HEK293 (cell line): ENCODE measurements around the gene NUP50.

Source experiments
- YY1 ChIP-seq: fragments of 450-650 bp; formaldehyde crosslinking; IDR thresholded peaks from 2 replicates; pipeline ENCODE4 v1.5.1; 2018; ENCODE audit warnings: missing biosample characterization, missing genetic modification characterization
- ZNF311 ChIP-seq: fragments of 450-650 bp; formaldehyde crosslinking; IDR thresholded peaks from 2 replicates; pipeline ENCODE4 v1.5.1; 2017; ENCODE audit warnings: missing biosample characterization, missing genetic modification characterization, borderline replicate concordance
- ZNF324 ChIP-seq: fragments of 450-650 bp; formaldehyde crosslinking; IDR thresholded peaks from 2 replicates; pipeline ENCODE4 v1.5.1; 2016; ENCODE audit warnings: missing biosample characterization, missing genetic modification characterization
- ZNF394 ChIP-seq: fragments of 450-650 bp; formaldehyde crosslinking; IDR thresholded peaks from 2 replicates; pipeline ENCODE4 v1.5.1; 2016; ENCODE audit warnings: missing biosample characterization, missing genetic modification characterization, mild to moderate bottlenecking, moderate library complexity, borderline replicate concordance
- ZNF423 ChIP-seq: fragments of 450-650 bp; formaldehyde crosslinking; IDR thresholded peaks from 2 replicates; pipeline ENCODE4 v1.5.1; 2016; ENCODE audit warnings: missing biosample characterization, missing genetic modification characterization
- ZNF501 ChIP-seq: fragments of 450-650 bp; formaldehyde crosslinking; IDR thresholded peaks from 2 replicates; pipeline ENCODE4 v1.5.1; 2016; ENCODE audit warnings: missing biosample characterization, missing genetic modification characterization
- ZNF623 ChIP-seq: fragments of 450-650 bp; formaldehyde crosslinking; IDR thresholded peaks from 2 replicates; pipeline ENCODE4 v1.5.1; 2016; ENCODE audit warnings: missing biosample characterization, missing genetic modification characterization
- ZNF629 ChIP-seq: fragments of 450-650 bp; formaldehyde crosslinking; IDR thresholded peaks from 2 replicates; pipeline ENCODE4 v1.5.1; 2017; ENCODE audit warnings: missing biosample characterization, missing genetic modification characterization
- ZNF843 ChIP-seq: fragments of 450-650 bp; formaldehyde crosslinking; IDR thresholded peaks from 2 replicates; pipeline ENCODE4 v1.5.1; 2016; ENCODE audit warnings: missing biosample characterization, missing genetic modification characterization
- TF ChIP-seq, protein P1 (sequence below): fragments of 450-650 bp; formaldehyde crosslinking; IDR thresholded peaks from 2 replicates; pipeline ENCODE4 v1.5.1; 2016; ENCODE audit warnings: missing biosample characterization, missing genetic modification characterization
- TF ChIP-seq, protein P2 (sequence below): fragments of 450-650 bp; formaldehyde crosslinking; IDR thresholded peaks from 2 replicates; pipeline ENCODE4 v1.5.1; 2016; ENCODE audit warnings: missing biosample characterization, missing genetic modification characterization
- TF ChIP-seq, protein P3 (sequence below): fragments of 450-650 bp; formaldehyde crosslinking; IDR thresholded peaks from 2 replicates; pipeline ENCODE4 v1.5.1; 2016; ENCODE audit warnings: missing biosample characterization, missing genetic modification characterization

DNA sequence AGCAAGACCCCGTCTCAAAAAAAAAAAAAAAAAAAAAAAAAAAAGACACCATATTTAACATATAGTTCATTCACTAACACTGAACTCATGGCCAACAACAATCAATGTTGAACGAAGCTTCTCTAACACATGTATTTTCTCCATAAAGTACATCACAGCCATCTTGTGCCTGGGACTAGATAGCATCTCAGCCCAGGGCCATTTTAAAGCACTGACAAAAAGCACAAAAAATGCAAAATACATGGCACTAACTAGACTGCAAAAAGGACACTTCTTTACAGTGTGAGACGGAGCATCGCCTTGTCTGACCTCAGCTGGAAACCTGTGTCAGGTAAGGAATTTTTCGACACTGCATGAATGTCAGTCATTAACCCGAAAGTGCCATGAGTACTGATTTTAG lies 53.6 kb downstream of the NUP50 start:
- TF ChIP-seq, protein P1, sequence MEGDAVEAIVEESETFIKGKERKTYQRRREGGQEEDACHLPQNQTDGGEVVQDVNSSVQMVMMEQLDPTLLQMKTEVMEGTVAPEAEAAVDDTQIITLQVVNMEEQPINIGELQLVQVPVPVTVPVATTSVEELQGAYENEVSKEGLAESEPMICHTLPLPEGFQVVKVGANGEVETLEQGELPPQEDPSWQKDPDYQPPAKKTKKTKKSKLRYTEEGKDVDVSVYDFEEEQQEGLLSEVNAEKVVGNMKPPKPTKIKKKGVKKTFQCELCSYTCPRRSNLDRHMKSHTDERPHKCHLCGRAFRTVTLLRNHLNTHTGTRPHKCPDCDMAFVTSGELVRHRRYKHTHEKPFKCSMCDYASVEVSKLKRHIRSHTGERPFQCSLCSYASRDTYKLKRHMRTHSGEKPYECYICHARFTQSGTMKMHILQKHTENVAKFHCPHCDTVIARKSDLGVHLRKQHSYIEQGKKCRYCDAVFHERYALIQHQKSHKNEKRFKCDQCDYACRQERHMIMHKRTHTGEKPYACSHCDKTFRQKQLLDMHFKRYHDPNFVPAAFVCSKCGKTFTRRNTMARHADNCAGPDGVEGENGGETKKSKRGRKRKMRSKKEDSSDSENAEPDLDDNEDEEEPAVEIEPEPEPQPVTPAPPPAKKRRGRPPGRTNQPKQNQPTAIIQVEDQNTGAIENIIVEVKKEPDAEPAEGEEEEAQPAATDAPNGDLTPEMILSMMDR (tag by site-specific recombination) = no peak
- TF ChIP-seq, protein P2, sequence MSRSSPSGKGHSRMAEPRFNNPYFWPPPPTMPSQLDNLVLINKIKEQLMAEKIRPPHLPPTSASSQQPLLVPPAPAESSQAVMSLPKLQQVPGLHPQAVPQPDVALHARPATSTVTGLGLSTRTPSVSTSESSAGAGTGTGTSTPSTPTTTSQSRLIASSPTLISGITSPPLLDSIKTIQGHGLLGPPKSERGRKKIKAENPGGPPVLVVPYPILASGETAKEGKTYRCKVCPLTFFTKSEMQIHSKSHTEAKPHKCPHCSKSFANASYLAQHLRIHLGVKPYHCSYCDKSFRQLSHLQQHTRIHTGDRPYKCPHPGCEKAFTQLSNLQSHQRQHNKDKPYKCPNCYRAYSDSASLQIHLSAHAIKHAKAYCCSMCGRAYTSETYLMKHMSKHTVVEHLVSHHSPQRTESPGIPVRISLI (tag by site-specific recombination) = no peak
- TF ChIP-seq, protein P3, sequence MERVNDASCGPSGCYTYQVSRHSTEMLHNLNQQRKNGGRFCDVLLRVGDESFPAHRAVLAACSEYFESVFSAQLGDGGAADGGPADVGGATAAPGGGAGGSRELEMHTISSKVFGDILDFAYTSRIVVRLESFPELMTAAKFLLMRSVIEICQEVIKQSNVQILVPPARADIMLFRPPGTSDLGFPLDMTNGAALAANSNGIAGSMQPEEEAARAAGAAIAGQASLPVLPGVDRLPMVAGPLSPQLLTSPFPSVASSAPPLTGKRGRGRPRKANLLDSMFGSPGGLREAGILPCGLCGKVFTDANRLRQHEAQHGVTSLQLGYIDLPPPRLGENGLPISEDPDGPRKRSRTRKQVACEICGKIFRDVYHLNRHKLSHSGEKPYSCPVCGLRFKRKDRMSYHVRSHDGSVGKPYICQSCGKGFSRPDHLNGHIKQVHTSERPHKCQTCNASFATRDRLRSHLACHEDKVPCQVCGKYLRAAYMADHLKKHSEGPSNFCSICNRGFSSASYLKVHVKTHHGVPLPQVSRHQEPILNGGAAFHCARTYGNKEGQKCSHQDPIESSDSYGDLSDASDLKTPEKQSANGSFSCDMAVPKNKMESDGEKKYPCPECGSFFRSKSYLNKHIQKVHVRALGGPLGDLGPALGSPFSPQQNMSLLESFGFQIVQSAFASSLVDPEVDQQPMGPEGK (tag by site-specific recombination) = no peak
- TF ChIP-seq ZNF843 (tag by site-specific recombination) (no peak), ZNF311 (tag by site-specific recombination) (no peak), ZNF423 (tag by site-specific recombination) (no peak), ZNF324 (tag by site-specific recombination) (no peak), YY1 (tag by site-specific recombination) (no peak), ZNF501 (tag by site-specific recombination) (no peak), ZNF394 (no peak), ZNF629 (tag by site-specific recombination) (no peak), ZNF623 (no peak)
